K562 (cell line): ENCODE measurements around the gene CLEC2L. TPM values are rescaled to one million over a fixed set of nuclear protein-coding genes. Genes with fewer than 3 reads are reported as not detected.

Experiments
- BRF1 ChIP-seq: IDR thresholded peaks from 3 replicates; pipeline ENCODE4 v1.6.1; 2011; ENCODE audit warnings: borderline replicate concordance, mild to moderate bottlenecking; ENCODE audit not compliant: insufficient read length; ENCODE audit errors: extremely low read depth
- HMG20B ChIP-seq: fragments of 250-450 bp; sonication (Bioruptor Pico); IDR thresholded peaks from 2 replicates; pipeline ENCODE4 v1.5.0; 2021; ENCODE audit warnings: mild to moderate bottlenecking
- KAT8 ChIP-seq: fragments of 450-650 bp; IDR thresholded peaks from 2 replicates; pipeline ENCODE4 v1.6.1; 2016; ENCODE audit warnings: low read depth, mild to moderate bottlenecking
- L3MBTL2 ChIP-seq: fragments of 450-650 bp; IDR thresholded peaks from 2 replicates; pipeline ENCODE4 v1.6.1; 2016; ENCODE audit warnings: mild to moderate bottlenecking, moderate library complexity
- NFIX ChIP-seq: fragments of 250-450 bp; sonication (Bioruptor Pico); IDR thresholded peaks from 2 replicates; pipeline ENCODE4 v1.4.0; 2020; ENCODE audit warnings: low read depth, mild to moderate bottlenecking, moderate library complexity
- PHTF2 ChIP-seq: fragments of 250-450 bp; sonication (Bioruptor Pico); IDR thresholded peaks from 2 replicates; pipeline ENCODE4 v1.5.0; 2021; ENCODE audit warnings: mild to moderate bottlenecking
- PTRF ChIP-seq: fragments of 450-650 bp; IDR thresholded peaks from 2 replicates; pipeline ENCODE4 v1.6.1; 2016; ENCODE audit warnings: mild to moderate bottlenecking, missing genetic modification characterization, missing compliant biosample characterization
- SP1 ChIP-seq: sonication (generic); formaldehyde crosslinking; IDR thresholded peaks from 2 replicates; pipeline ENCODE4 v1.8.1; 2022; ENCODE audit warnings: mild to moderate bottlenecking, missing genetic modification reagents
- SPI1 ChIP-seq: IDR thresholded peaks from 2 replicates; pipeline ENCODE4 v1.6.1; 2011; ENCODE audit warnings: low read depth, low read length, control low read depth, borderline replicate concordance
- SRF ChIP-seq, 2 experiments: fragments of 250-450, 450-650 bp in 1 of 2; sonication (Bioruptor Pico) in 1 of 2; sonication (generic) in 1 of 2; formaldehyde crosslinking; IDR thresholded peaks; 2 replicates each; pipeline versions ENCODE4 v1.5.0 to v1.5.1; 2020 to 2022; ENCODE audit warnings: mild to moderate bottlenecking in 1 of 2, missing genetic modification reagents in 1 of 2
- TRIM28 ChIP-seq: fragments of 450-650 bp; IDR thresholded peaks from 2 replicates; pipeline ENCODE4 v1.6.1; 2017
- ZNF134 ChIP-seq: fragments of 250-450 bp; sonication (Bioruptor Pico); conservative IDR thresholded peaks from 2 replicates; pipeline ENCODE4 v1.4.0; 2020
- polyA plus RNA-seq, 8 experiments: library from polyadenylated mRNA; depleted of rRNA in 4 of 8; stranded (reverse) in 5 of 8; unstranded in 3 of 8; fragments of >200 nt; fragmentation: Nextera tagmentation in 2 of 8; fragmentation: Illumina TruSeq in 1 of 8; extraction: Ambion mirVana in 2 of 8; extraction: Trizol in 1 of 8; gene quantifications; 2 replicates each; pipeline versions ENCODE4 v1.2.1 to v1.2.3, GENCODE V29; 2011 to 2014; ENCODE audit warnings: inconsistent platforms in 1 of 8, missing spikeins in 1 of 8
- total RNA-seq, 7 experiments: library from RNA; depleted of rRNA in 6 of 7; stranded (reverse); fragments of >200 nt in 6 of 7; fragmentation: Illumina TruSeq in 2 of 7; extraction: Trizol in 2 of 7; gene quantifications; 2 replicates each; pipeline versions ENCODE4 v1.2.1 to v1.2.3, GENCODE V29; 2011 to 2021; ENCODE audit warnings: low replicate concordance in 1 of 7
- TF ChIP-seq, protein P1 (sequence below): conservative IDR thresholded peaks from 2 replicates; pipeline ENCODE4 v1.6.1; 2011; ENCODE audit warnings: low read depth, mild to moderate bottlenecking, low read length; ENCODE audit not compliant: control insufficient read depth
- TF ChIP-seq, protein P2 (sequence below): sonication (generic); formaldehyde crosslinking; IDR thresholded peaks from 2 replicates; pipeline ENCODE4 v1.8.0; 2022; ENCODE audit warnings: mild to moderate bottlenecking, missing genetic modification reagents
- TF ChIP-seq, protein P3 (sequence below), 2 experiments: IDR thresholded peaks; 2 replicates each; pipeline ENCODE4 v1.6.1; 2011; ENCODE audit warnings: borderline replicate concordance in 1 of 2, control low read depth in 1 of 2, low read depth in 1 of 2, low read length in 1 of 2, mild to moderate bottlenecking in 1 of 2, mixed read lengths in 1 of 2, moderate library complexity in 1 of 2; ENCODE audit not compliant: insufficient read depth in 1 of 2, insufficient read length in 1 of 2, poor library complexity in 1 of 2, severe bottlenecking in 1 of 2; ENCODE audit errors: extremely low read depth in 1 of 2
- TF ChIP-seq, protein P4 (sequence below): sonication (generic); formaldehyde crosslinking; IDR thresholded peaks from 2 replicates; pipeline ENCODE4 v1.8.0; 2022; ENCODE audit warnings: missing genetic modification reagents, mild to moderate bottlenecking, moderate library complexity, borderline replicate concordance
- TF ChIP-seq, protein P5 (sequence below): sonication (generic); formaldehyde crosslinking; IDR thresholded peaks from 2 replicates; pipeline ENCODE4 v1.9.0; 2022; ENCODE audit warnings: mild to moderate bottlenecking, missing genetic modification reagents
- TF ChIP-seq, protein P6 (sequence below): sonication (generic); formaldehyde crosslinking; IDR thresholded peaks from 2 replicates; pipeline ENCODE4 v1.8.0; 2022; ENCODE audit warnings: mild to moderate bottlenecking, missing genetic modification reagents

The CLEC2L gene
- total and polyA plus RNA-seq, 9 of the 15 experiments (the other 6 are each of a cell fraction or from before 2014, with no cell fraction given), result 0.84 to 5.5 (median 1.8) TPM

DNA sequence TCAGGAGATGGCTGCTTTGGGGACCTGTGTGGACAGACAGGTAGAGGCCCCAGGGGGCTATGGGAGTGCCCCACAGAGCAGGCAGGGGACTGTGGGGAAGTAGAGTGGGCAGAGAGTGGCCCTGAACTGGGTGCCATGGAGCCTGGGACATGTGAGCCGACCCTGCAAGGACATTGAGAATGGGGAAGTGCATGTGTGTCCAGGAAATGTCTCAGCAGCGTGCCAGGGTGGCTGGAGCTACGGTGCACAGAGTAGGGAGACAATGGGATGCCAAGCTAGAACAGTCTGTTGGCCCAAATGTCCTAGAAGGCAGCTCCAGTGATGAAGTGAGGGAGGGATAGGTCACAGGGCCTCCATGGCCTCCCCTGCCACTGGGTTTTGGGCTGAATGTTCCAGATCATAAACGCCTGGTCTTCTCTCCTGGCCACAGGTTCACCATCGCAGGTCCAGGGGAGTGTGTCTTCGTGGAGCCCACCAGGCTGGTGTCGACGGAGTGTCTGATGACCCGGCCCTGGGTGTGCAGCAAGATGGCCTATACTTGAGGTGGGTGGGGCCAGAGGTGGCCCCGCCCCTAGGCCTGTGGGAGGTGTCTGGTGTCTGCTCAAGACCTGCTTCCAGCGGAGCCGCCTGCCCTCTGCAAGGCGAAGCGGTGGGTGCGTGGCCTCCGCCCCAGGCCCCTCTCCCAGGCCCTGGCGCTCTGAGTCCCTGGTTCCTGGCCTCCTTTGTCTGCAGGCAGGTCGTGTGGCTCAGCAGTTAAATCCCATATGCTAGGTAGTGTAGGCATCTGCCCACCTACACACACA is 20.5 kb downstream of the CLEC2L start (continued):
- TF ChIP-seq, protein P1, sequence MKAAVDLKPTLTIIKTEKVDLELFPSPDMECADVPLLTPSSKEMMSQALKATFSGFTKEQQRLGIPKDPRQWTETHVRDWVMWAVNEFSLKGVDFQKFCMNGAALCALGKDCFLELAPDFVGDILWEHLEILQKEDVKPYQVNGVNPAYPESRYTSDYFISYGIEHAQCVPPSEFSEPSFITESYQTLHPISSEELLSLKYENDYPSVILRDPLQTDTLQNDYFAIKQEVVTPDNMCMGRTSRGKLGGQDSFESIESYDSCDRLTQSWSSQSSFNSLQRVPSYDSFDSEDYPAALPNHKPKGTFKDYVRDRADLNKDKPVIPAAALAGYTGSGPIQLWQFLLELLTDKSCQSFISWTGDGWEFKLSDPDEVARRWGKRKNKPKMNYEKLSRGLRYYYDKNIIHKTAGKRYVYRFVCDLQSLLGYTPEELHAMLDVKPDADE, result no peak
- TF ChIP-seq TRIM28, result no peak
- no peak for TF ChIP-seq KAT8
- no peak for TF ChIP-seq ZNF134 (CRISPR knock-in tag)
- no peak for TF ChIP-seq HMG20B (CRISPR knock-in tag)
- peak; percentile 89 for TF ChIP-seq L3MBTL2
- TF ChIP-seq, protein P2, sequence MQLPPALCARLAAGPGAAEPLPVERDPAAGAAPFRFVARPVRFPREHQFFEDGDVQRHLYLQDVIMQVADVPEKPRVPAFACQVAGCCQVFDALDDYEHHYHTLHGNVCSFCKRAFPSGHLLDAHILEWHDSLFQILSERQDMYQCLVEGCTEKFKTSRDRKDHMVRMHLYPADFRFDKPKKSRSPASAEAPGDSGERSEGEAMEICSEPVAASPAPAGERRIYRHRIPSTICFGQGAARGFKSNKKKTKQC (CRISPR knock-in tag), result no peak
- TF ChIP-seq NFIX (CRISPR knock-in tag), result no peak
- TF ChIP-seq, protein P3, sequence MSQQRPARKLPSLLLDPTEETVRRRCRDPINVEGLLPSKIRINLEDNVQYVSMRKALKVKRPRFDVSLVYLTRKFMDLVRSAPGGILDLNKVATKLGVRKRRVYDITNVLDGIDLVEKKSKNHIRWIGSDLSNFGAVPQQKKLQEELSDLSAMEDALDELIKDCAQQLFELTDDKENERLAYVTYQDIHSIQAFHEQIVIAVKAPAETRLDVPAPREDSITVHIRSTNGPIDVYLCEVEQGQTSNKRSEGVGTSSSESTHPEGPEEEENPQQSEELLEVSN (IDR thresholded peaks at IDR 0.05; ENCODE audit: borderline replicate concordance in 1 of 2, extremely low read depth in 1 of 2, insufficient read depth in 1 of 2, insufficient read length in 1 of 2, low read depth in 1 of 2, low read length in 1 of 2, poor library complexity in 1 of 2, severe bottlenecking in 1 of 2), result peak; percentile 69 to 79
- TF ChIP-seq PHTF2, result no peak
- TF ChIP-seq SP1, result peak; percentile 63; the same call in 1 of the 2 replicates
- no peak for TF ChIP-seq PTRF (tag)
- TF ChIP-seq, protein P4, sequence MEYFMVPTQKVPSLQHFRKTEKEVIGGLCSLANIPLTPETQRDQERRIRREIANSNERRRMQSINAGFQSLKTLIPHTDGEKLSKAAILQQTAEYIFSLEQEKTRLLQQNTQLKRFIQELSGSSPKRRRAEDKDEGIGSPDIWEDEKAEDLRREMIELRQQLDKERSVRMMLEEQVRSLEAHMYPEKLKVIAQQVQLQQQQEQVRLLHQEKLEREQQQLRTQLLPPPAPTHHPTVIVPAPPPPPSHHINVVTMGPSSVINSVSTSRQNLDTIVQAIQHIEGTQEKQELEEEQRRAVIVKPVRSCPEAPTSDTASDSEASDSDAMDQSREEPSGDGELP (CRISPR knock-in tag), result peak; percentile 45; the same call in 1 of the 2 replicates
- no peak for TF ChIP-seq SRF (CRISPR knock-in tag; IDR thresholded peaks at IDR 0.05)
- TF ChIP-seq, protein P5, sequence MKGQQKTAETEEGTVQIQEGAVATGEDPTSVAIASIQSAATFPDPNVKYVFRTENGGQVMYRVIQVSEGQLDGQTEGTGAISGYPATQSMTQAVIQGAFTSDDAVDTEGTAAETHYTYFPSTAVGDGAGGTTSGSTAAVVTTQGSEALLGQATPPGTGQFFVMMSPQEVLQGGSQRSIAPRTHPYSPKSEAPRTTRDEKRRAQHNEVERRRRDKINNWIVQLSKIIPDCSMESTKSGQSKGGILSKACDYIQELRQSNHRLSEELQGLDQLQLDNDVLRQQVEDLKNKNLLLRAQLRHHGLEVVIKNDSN (CRISPR knock-in tag), result peak; percentile 48
- TF ChIP-seq SPI1, result peak; percentile 92
- no peak for TF ChIP-seq BRF1
- TF ChIP-seq, protein P6, sequence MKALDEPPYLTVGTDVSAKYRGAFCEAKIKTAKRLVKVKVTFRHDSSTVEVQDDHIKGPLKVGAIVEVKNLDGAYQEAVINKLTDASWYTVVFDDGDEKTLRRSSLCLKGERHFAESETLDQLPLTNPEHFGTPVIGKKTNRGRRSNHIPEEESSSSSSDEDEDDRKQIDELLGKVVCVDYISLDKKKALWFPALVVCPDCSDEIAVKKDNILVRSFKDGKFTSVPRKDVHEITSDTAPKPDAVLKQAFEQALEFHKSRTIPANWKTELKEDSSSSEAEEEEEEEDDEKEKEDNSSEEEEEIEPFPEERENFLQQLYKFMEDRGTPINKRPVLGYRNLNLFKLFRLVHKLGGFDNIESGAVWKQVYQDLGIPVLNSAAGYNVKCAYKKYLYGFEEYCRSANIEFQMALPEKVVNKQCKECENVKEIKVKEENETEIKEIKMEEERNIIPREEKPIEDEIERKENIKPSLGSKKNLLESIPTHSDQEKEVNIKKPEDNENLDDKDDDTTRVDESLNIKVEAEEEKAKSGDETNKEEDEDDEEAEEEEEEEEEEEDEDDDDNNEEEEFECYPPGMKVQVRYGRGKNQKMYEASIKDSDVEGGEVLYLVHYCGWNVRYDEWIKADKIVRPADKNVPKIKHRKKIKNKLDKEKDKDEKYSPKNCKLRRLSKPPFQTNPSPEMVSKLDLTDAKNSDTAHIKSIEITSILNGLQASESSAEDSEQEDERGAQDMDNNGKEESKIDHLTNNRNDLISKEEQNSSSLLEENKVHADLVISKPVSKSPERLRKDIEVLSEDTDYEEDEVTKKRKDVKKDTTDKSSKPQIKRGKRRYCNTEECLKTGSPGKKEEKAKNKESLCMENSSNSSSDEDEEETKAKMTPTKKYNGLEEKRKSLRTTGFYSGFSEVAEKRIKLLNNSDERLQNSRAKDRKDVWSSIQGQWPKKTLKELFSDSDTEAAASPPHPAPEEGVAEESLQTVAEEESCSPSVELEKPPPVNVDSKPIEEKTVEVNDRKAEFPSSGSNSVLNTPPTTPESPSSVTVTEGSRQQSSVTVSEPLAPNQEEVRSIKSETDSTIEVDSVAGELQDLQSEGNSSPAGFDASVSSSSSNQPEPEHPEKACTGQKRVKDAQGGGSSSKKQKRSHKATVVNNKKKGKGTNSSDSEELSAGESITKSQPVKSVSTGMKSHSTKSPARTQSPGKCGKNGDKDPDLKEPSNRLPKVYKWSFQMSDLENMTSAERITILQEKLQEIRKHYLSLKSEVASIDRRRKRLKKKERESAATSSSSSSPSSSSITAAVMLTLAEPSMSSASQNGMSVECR, result peak; percentile 68; the same call in 1 of the 2 replicates
